ENCODE data around the gene KLHL25.
"Not testable (repeated sequence)": the region's sequence is repeated elsewhere in the genome, so short reads cannot be mapped to it uniquely, and the experiment has no call there.

Gene KLHL25, protein sequence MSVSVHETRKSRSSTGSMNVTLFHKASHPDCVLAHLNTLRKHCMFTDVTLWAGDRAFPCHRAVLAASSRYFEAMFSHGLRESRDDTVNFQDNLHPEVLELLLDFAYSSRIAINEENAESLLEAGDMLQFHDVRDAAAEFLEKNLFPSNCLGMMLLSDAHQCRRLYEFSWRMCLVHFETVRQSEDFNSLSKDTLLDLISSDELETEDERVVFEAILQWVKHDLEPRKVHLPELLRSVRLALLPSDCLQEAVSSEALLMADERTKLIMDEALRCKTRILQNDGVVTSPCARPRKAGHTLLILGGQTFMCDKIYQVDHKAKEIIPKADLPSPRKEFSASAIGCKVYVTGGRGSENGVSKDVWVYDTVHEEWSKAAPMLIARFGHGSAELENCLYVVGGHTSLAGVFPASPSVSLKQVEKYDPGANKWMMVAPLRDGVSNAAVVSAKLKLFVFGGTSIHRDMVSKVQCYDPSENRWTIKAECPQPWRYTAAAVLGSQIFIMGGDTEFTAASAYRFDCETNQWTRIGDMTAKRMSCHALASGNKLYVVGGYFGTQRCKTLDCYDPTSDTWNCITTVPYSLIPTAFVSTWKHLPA
- total RNA-seq = 19.4 to 57.1 (median 28.4) reads per million in 4 experiments

DNA sequence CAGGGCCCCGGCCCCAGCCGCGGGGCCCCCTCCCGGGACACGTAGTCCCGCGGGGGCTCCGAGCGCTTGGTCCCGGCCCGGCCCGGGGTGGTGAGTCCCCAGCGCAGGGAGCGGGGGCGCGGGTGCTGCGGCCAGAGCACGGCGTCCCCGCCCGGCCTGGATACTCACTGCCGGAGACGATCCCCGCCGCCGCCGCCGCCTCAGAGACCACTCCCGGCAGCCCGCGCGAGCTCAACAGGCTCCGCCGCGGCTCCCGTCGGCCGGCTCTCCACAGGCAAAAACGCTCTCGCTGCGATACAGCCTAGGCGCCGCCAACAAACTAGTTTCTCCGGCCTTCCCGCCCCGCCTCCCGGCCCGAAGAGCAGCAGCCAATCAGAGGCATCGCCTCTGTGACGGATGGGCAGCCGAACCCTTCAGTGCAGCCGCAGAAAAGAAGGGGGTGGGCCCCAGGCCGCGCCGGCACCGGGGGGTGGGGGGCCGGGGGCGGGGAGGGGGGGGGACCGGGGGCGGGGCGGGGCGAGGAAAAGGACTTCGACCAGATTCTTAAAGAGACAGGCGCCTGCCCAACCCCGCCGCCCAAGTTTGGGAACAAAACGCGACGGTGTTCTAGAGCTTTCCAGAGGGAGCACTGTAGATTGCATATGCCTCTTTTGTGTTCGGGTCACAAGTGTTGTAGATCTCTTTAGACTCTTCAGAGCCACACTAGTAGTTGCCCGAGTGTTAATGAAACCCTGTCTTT, at the start of gene KLHL25:
Gene KLHL25 (minus strand): TSS at position 328 of the 739 bp plus-strand sequence. CDS start 25,115 bp downstream, outside the sequence.
- peak; percentile 88 for DNase-seq

DNA sequence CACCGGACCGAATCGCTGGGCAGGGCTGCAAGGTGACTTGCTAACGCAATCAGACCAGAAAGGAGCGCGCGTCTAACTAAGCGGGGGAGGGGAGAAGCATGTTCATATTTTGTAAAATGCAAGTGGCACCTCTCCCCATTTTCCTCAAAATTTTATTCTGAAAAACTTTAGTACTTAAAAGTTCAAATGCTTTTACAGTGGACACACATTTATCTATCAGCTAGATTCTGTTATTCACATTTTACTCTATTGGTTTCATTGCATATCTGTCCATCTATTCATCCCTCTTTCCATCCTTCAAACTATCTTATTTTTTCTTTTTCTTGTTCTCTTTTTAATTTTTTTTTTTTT, 46.1 kb upstream of the KLHL25 start:
- DNase-seq = no peak

DNA sequence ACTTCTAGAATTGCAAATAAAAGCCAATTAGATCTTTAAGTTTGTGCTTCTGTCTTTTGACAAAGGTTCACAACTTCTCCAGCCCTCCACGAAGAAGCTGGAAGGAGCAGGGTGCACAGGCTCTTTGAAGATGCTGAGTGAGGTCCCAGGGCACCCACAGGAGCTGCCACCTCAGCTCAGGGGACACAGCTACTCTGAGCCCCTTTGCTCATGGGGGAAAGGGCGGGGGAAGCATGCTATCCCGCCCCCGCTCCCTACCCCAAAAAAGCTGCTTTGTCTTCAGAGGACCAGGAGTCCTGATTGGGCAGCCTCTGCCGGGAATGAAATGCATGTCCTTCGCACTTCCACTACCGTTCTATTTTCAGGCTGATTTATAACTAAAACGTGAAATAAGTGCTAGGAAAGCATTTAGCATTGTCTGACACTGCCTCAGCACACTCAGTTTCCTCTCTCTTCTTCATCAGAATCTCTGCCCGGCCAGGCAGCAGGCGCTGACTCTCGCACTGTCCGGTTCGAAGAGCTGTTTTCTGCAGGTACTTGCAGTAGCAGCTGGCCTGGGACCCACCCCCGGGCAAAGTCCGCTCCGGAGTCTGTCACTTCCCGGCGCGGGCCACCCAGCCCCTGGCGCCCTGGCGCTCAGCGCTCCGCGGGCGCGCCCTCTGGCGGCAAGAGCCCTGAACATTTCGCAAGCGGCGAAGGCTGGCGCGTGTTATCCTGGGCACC, 45.5 kb upstream of the KLHL25 start:
- peak; percentile 62 for DNase-seq

DNA sequence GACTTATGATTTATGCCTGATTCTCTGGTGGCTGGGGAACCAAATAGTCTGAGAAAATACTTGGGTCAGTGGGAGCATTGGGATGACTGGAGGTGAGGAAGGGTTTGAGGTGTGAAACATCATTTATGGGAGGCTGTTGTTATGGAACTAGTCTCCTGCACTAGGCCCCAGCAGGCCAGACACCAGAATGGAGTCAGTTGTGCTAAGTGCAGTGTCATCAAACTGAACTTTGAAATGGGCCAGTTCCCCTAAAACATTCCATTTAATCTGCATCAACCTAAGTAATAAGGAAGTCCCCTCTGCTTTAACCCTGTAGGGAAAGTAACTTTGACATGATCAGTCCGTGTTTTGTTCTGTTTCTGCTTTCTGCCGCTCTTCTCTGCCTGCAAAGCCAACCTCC, 44.9 kb upstream of the KLHL25 start:
- no peak for DNase-seq

DNA sequence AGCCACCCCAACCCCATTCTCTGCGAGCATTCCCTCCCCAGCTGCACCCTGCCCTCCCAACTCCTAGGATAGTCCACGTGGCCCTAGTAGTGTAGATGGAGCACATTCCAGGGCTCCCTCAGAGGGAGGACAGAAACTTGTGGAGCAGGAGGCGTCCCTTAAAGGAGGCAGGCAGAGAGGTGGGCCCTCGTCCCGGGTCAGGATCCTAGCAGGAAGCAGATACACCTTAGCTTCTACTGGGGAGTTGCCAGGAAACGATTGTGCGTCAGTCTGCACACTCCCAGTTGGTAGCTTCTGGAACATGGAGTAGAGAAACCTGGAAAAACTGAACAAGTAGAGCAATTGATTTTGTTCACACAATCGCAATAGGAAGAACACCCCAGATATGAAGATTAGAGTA, 43.9 kb upstream of the KLHL25 start:
- DNase-seq = no peak

DNA sequence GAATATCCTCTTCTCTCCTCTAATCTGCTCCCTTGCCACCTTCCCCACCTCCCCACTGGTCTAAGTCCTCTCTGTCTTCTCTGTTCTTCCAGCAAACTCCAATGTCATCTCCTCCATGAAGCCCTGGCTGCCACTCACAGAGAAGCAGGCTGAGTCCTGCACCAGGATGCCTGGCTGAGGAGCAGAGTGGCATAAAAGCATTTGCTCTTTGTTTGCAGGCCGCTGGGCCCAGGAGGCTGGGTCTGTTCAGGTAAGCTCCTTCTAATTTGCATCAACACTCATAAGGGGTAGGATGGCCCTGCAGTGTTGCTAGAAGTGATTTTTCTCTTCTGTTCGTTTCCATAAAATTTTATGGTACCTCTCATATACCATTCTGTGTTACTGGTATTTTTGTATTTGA, 43.2 kb upstream of the KLHL25 start:
- no peak for DNase-seq

DNA sequence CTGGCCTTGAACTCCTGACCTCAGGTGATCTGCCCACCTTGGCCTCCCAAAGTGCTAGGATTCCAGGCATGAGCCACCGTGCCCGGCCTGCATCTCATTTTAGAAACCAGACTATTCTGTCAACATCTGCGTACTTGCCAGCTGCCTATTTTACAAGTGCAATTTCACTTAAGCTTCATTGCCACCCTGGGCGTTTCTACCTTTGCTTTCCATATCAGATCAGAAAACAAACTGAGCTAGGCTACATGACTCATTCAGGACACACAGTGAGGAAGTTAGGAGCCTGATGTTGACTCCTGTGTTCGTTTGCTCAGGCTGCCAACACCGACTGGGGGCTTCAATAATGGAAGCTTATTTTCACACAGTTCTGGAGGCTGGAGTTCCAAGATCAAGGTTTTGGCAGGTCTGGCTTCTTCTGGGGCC, 42.3 kb upstream of the KLHL25 start:
- DNase-seq = no peak

DNA sequence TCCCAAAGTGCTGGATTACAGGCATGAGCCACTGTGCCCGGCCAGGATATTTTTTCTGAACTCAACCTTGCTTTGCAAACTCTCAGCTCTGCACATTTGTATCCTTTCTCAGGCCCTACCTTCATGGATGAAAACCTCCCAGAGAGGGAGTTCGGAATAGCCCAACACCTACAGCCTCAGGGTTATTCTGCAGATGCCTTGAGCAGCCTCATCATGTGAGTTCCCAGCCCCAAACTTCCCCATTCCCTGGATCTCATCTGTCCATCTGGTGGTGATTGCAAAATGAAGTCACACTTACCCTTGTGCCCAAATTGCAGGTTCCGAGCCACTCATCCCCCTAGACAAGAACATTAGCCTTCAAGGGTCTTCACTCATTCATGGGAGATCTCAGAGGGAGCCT, 39.9 kb upstream of the KLHL25 start:
- no peak for DNase-seq

DNA sequence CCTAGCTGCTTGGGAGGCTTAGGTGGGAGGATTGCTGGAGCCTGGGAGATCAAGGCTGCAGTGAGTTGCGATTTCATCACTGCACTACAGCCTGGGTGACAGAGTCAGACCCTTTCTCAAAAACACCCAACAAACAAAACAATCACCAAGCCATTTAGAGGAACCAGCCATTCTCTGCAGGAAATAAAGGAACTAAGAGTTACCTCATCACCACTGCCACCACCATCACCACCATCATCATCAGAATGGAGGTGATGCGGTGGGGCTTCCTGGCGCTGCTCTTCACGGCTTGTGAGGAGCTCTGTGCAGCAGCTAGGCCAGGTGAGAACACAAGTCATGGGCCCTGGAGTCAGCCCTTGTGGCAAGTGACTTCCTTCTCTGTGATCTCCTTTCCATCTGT, 37.7 kb upstream of the KLHL25 start:
- DNase-seq = no peak

DNA sequence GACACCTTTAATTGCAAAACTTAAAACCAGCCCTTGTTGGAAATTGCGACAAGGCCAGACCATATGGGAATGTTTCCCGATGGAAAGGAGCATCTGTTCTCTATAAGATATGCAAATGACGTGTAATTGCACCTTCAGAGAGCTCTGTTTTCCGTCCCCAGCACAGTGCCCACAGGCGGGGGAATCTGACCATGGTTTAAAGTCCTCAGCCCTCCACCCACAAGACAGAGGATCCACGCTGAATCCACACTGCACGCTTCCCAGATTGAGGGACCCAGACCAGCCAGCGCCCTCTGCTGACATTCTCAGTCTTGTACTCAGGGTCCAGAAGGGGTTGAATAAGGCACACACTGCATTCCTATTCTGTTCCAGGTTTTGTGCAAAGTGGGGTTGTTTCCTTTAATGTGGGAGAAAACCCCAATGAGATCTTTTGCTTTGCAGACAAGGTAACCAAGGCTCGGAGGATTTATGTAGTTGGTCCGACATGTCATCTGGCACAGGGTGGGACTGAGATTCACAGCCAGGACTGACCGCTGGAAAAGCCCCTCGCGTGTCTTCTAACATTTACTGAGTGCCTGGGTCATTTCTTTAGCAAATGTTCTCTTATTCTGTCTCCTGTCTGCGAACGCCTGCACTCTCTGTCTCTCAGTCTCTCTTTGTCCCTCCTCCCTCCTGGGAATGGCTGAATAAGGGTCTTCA, 36.8 kb upstream of the KLHL25 start:
- DNase-seq = no peak

DNA sequence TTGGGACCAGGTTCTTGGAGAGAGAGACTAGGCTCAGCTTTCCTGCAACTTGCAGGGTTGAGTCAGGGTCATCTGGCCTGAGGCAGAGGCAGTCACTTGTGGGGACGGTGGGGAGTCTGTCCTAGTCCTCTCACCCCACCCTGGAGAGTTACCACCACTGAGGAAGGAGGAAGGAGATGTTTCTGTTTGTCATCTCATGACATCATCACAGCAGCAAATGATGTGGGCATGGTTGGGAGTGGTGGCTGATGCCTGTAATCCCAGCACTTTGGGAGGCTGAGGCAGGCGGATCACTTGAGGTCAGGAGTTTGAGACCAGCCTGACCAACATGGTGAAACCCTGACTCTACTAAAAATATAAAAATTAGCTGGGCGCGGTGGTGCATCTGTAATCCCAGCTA, 35.0 kb upstream of the KLHL25 start:
- DNase-seq = not testable (repeated sequence)

DNA sequence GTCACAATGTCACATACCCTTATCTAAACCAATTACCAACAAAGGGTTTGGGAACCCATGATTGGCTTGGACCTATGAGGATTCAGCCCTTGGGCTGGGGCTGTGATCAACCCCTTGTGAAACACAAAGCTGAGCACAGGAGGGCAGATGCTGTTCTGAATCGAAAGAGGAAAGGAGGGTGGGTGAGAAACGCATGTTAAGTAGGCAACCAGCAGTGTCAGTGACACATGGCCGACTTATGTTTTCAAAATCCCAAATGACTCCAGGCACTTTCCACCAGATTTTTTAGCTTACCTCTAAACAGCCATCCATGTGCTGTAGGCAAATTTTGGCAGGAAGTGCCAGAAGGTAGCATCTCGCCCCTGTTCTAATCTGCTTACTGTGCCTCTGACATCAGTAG, 34.1 kb upstream of the KLHL25 start:
- no peak for DNase-seq

DNA sequence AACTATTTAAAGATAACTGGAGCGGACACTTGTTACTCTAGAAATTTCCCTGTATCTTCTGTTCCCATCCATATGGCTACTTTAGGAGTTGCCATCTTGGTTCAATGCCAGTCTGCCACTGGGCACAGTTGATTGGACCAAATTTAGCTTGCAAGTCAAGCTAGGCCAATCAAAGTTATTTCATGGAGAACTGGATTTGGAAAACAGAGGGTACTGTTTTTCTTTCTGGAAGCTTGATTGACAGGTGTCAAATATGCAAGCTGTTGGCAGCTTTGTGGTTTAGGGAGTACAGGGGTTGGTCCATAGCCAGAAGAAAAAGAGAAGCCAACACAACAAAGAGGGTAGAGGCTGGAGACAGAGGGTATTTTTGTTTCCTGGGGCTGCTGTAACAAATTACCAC, 33.4 kb upstream of the KLHL25 start:
- DNase-seq = no peak

DNA sequence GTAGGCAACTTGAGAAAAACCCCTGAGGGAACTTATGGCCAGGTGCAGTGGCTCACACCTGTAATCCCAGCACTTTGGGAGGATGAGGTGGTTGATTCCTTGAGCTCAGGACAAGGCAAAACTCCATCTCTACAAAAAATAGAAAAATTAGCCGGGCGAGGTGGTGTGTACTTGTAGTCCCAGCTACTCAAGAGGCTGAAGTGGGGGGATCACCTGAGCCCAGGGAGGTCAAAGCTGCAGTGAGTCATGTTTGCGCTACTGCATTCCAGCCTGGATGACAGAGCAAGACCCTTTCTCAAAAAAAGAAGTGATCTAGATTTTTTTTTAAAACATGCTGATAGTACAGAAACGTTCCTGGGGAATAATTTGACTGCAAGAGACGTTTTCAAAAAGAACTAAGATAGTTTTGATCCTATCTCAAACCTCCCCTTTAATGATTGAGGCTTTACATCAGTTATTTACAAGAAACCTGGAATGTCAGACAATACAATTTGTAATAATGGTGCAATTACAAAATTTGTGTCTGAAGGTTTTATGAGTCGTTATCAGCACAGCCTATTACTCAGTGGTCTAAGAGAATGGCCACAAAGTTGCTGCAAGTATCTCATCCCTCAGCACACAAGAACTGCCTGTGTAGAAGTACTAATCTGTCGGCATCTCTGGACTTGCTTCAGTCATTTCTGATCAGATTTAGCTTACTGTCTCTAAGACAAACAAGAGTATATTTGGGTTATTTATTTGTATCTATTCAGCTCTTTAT, 32.2 kb upstream of the KLHL25 start:
- DNase-seq = no peak

DNA sequence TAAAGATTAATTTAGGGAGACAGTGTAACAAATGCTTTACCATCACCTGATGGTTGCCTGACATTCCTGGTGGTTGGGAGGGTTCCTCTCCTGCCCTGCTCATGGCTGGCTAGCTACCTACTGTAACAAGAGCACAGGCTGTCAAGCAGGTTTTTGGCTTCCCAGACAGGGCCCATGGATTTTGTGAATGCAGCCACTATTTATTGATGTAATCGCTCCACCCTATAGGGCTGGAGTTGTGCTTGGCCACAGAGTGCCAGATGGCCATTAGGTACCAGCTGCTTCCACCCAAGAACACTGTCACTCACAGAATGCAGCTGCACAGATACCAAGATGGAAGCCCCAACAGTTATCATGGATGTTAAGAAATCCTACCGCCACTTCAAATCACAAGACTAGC, 31.0 kb upstream of the KLHL25 start:
- DNase-seq = no peak

DNA sequence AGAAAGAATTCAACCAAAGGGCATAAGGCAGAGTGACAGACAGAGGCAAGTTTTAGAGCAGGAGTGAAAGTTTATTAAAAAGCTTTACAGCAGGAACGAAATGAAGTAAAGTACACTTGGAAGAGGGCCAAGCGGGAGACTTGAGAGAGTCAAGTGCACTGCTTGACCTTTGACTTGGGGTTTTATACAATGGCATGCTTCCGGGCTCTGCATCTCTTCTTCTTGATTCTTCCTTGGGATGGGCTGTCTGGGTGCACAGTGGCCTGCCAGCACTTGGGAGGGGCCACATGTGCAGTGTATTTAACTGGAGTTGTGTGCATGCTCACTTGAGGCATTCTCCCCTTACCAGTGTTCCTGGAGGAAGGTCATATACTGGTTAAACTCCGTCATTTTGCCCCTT, 30.4 kb upstream of the KLHL25 start:
- no peak for DNase-seq

DNA sequence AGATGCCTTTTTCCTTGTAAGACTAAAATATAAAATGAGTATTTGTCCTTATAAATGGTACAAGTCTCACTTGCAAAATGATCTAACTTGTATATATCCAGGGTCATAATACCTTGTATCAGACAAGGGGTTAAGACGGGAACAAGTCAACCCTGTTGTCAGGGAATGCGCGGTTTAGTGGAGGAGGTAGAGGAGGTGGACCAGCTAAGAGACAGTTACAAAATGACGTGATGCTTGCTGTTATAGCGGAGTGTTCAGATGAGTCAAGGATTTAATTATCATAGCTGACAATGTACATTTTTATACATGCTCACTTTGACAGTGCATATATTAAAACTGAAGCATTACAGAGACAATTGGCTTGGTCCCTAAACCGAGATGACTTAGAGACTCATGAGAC, 26.8 kb upstream of the KLHL25 start:
- DNase-seq = no peak

DNA sequence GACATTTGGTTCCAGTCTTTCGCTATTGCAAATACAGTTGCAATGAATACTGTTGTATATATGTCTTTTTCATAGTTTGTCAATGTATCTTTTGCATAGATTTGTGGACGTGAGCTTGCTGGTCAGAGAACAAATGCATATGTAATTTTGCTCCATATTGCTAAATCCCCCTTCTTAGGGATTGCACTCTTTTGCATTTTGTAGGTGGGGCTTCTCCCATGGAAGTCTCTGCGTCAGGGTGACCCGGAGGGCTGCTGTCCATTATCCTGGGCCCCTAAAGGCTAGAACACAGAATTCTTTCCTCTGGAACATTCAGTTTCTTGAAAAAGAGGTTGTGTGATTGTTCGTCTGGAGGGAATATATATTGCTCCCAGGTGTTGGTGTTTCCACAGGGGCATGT, 25.2 kb upstream of the KLHL25 start:
- DNase-seq = no peak

DNA sequence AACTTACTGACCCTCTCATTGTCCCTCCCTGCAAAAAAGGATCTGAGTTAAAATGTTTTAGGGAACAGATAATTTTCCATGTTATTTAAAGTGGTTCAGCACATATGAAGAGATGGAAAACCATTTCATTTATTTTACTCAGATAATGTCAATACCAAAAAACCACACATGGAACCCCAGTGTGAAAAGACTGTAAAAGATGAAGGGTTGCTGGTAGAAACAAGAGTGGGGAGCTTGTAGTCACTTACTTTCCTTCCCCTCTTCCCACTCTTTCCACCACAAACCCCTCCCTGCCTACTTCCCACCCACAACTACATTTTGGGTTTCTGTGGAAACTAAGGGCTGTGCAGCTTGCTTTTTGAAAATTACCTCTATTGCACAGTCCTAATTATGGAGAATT, 18.5 kb upstream of the KLHL25 start:
- no peak for DNase-seq

DNA sequence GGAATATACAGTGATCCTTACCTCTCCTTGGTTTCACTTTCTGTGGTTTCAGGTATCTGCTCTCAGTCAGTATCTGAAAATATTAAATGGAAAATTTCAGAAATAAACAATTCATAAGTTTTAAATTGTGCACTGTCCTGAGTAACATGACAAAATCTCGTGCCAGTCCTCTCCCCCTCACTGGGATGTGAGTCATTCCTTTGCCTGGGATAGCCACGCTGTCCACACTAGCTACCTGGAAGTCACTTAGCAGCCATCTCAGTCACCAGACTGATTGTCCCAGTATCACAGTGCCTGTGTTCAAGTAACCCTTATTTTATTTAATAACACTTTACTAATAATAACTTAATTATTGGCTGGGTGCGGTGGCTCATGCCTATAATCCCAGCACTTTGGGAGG, 15.3 kb upstream of the KLHL25 start:
- DNase-seq = no peak

DNA sequence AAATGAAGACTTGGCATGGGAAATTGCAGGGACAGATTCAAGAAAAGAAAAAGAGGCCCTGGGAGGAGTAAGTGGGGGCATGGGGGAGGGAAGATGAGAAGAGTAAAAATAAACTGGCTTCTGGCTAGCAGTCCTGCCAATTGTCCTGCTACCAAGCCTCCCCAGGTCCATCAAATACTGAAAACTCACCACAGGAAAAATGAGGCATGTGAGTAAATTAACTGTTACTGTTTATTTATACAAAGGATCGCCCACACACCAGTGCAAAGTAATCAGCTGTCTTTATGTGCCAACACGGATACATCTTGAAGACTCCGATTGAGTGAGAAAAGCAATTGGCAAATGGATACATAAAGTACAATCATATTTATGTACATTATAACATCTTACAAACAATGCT, 10.7 kb upstream of the KLHL25 start:
- DNase-seq = no peak

All from effector CD8-positive, alpha-beta T cell (primary cell).